Coronary artery (tissue), 2 donors: ENCODE measurements around the gene TBC1D8B.
"Not testable (repeated sequence)": the region's sequence is repeated elsewhere in the genome, so short reads cannot be mapped to it uniquely, and the experiment has no call there.

ENCODE experiments used
- DNase-seq: peaks from one replicate; pipeline ENCODE4 v3.0.0-alpha.2; 2017; ENCODE audit warnings: low spot score
- H3K27ac ChIP-seq, 2 donors: fragments of 200-600 bp; sonication (generic); one replicate each; pipeline ENCODE4 v1.5.1; 2016 to 2019
- H3K4me3 ChIP-seq: fragments of 200-600 bp; sonication (generic); 2 replicates; pipeline ENCODE4 v1.5.1; 2016; ENCODE audit warnings: mild to moderate bottlenecking, moderate library complexity
- CTCF ChIP-seq: fragments of 200-600 bp; sonication (generic); IDR thresholded peaks from one replicate; pipeline ENCODE4 v1.5.1; 2019; ENCODE audit warnings: antibody characterized with exemption

Gene TBC1D8B

GRCh38 chrX:106802388-106803275 is at the start of gene TBC1D8B:
Gene TBC1D8B (plus strand): TSS chrX:106802673. CDS start chrX:106802854, 181 bp downstream.
- Histone ChIP-seq H3K27ac (peak within 1 kb of the TSS in 1 of 2 donors; percentile 43), H3K4me3 (peak within 1 kb of the TSS; percentile 81)
- DNase-seq, result peak; percentile 85
- no peak for TF ChIP-seq CTCF

GRCh38 chrX:106769288-106769687 is 33.2 kb upstream of the TBC1D8B start:
- H3K27ac ChIP-seq, DNase-seq, H3K4me3 ChIP-seq: not testable (repeated sequence)

- TF ChIP-seq CTCF, result no peak
- DNase-seq, result no peak
- Histone ChIP-seq H3K27ac (no peak overlapping the region), H3K4me3 (no peak overlapping the region)
Observed at GRCh38 chrX:106774981-106775380, 27.5 kb upstream of the TBC1D8B start.

GRCh38 chrX:106780264-106780663 is 22.2 kb upstream of the TBC1D8B start:
- H3K27ac ChIP-seq, result no peak overlapping the region
- no peak for TF ChIP-seq CTCF
- DNase-seq, result no peak
- H3K4me3 ChIP-seq, result no peak overlapping the region

GRCh38 chrX:106780664-106781377 is 21.7 kb upstream of the TBC1D8B start:
- no peak overlapping the region for H3K27ac ChIP-seq
- DNase-seq, result no peak
- TF ChIP-seq CTCF, result no peak
- no peak overlapping the region for H3K4me3 ChIP-seq

GRCh38 chrX:106783716-106784115 is 18.8 kb upstream of the TBC1D8B start:
- DNase-seq, result no peak
- no peak overlapping the region for H3K4me3 ChIP-seq
- H3K27ac ChIP-seq, result no peak overlapping the region
- no peak for TF ChIP-seq CTCF

- DNase-seq, result no peak
- TF ChIP-seq CTCF, result no peak
Observed at GRCh38 chrX:106791495-106791894, 11.0 kb upstream of the TBC1D8B start.

More at GRCh38 chrX:106791495-106791894, 11.0 kb upstream of the TBC1D8B start:
- Histone ChIP-seq H3K27ac (no peak overlapping the region), H3K4me3 (no peak overlapping the region)
